HL-60/S4 treated with retinoic acid at 250 ng/mL for 4 days and 3 days (cell line): ENCODE measurements around the gene FGF3.
"Not testable (repeated sequence)": the region's sequence is repeated elsewhere in the genome, so short reads cannot be mapped to it uniquely, and the experiment has no call there.

Experiments
- in situ Hi-C: fragments of 300-500 bp; cut with MboI; formaldehyde crosslinking; loops from 2 replicates; pipeline ENCODE4 v1.7.0; 2022; ENCODE audit warnings: low sequenced_read_pairs

Gene FGF3

GRCh38 chr11:69773626-69774353 is 45.4 kb downstream of the FGF3 start:
- in situ Hi-C loops: no loop called here

- in situ Hi-C loops: no loop called here
Observed at GRCh38 chr11:69771466-69771865, 47.8 kb downstream of the FGF3 start.

- in situ Hi-C loops: no loop called here
Observed at GRCh38 chr11:69770540-69770939, 48.7 kb downstream of the FGF3 start.

GRCh38 chr11:69765498-69765995 is 53.7 kb downstream of the FGF3 start:
- in situ Hi-C loops: no loop called here

DNA sequence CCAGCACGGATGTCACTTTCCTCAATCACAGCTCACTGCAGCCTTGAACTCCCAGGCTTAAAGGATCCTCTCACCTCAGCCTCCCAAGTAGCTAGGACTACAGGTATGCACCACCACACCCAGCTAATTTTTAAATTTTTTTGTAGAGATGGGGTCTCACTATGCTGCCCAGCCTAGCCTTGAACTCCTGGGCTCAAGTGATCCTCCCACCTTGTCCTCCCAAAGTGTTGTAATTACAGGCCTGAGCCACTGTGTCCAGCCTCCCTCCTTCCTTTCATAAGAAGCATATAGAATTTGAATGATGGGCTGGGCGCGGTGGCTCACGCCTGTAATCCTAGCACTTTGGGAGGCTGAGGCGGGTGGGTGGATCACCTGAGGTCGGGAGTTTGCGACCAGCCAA is 54.3 kb downstream of the FGF3 start:
- in situ Hi-C loops: not testable (repeated sequence)

- in situ Hi-C loops: no loop called here
Observed at GRCh38 chr11:69760319-69760718, 58.9 kb downstream of the FGF3 start.
